Measurements from ENCODE around the gene C10orf95.
A peak's percentile ranks its signal among the peaks of the same experiment; 100 is the strongest.
"Not testable (repeated sequence)": the region's sequence is repeated elsewhere in the genome, so short reads cannot be mapped to it uniquely, and the experiment has no call there.

Gene C10orf95

GRCh38 chr10:102457591-102458150 lies 6.3 kb upstream of the C10orf95 start:
- TF ChIP-seq, protein P1, sequence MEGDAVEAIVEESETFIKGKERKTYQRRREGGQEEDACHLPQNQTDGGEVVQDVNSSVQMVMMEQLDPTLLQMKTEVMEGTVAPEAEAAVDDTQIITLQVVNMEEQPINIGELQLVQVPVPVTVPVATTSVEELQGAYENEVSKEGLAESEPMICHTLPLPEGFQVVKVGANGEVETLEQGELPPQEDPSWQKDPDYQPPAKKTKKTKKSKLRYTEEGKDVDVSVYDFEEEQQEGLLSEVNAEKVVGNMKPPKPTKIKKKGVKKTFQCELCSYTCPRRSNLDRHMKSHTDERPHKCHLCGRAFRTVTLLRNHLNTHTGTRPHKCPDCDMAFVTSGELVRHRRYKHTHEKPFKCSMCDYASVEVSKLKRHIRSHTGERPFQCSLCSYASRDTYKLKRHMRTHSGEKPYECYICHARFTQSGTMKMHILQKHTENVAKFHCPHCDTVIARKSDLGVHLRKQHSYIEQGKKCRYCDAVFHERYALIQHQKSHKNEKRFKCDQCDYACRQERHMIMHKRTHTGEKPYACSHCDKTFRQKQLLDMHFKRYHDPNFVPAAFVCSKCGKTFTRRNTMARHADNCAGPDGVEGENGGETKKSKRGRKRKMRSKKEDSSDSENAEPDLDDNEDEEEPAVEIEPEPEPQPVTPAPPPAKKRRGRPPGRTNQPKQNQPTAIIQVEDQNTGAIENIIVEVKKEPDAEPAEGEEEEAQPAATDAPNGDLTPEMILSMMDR (conservative IDR thresholded peaks at IDR 0.05; ENCODE audit: control insufficient read depth, insufficient read depth, low read depth, low read length): no peak
- DNase-seq (ENCODE audit: low read depth): peak; percentile 93
- H3K4me3 ChIP-seq (ENCODE audit: control insufficient read depth, low read depth, low read length): no peak overlapping the region

DNA sequence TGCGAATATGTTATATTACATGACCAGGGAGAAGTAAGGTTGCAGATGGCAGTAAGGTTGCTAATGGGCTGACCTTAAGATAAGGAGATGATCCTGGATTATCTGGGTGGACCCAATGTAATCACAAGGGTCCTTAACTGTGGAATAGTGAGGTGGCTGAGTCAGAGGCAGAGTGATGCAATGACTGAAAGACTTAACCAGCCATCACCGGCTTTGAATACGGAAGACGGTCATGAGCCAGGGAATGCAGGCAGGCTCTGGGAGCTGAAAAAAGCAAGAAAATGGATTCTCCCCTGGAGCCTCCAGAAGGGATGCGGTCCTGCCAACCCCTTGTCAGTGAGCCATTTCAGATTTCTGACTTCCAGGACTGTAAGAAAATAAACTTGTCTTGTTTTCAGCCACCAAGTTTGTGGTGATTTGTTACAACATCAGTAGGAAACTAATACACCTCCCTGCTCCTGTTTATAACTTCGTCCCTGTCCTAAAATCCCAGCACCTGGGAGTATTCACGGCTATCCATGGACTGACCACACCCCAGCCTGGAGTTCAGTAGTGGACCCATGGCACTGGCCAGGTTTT lies 4.6 kb upstream of the C10orf95 start:
- peak; percentile 91 for DNase-seq (ENCODE audit: low read depth)
- TF ChIP-seq, protein P1 (conservative IDR thresholded peaks at IDR 0.05; ENCODE audit: control insufficient read depth, insufficient read depth, low read depth, low read length): no peak
- H3K4me3 ChIP-seq (ENCODE audit: control insufficient read depth, low read depth, low read length): no peak overlapping the region

- not testable (repeated sequence) for H3K4me3 ChIP-seq (ENCODE audit: control insufficient read depth, low read depth, low read length); DNase-seq (ENCODE audit: low read depth)
Measured at GRCh38 chr10:102454662-102455487, 3.5 kb upstream of the C10orf95 start.

DNA sequence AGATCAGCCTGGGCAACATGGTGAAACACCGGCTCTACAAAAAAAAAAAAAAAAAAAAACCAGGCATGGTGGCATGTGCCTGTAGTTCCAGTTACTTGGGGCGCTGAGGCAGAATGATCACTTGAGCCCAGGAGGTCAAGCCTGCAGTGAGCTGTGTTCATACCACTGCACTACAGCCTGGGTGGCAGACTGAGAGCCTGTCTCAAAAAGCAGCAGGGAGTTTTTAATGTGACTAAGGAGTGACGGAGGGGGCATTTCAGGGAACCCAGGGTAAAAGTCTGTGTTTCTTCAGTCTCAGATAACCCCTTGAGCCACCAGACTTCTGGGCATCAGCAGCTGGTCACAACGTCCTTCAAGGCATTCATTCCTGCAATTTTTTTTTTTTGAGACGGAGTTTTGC lies 2.2 kb upstream of the C10orf95 start:
- TF ChIP-seq, protein P1 (conservative IDR thresholded peaks at IDR 0.05; ENCODE audit: control insufficient read depth, insufficient read depth, low read depth, low read length): no peak
- no peak overlapping the region for H3K4me3 ChIP-seq (ENCODE audit: control insufficient read depth, low read depth, low read length)

GRCh38 chr10:102452672-102453340 lies 1.5 kb upstream of the C10orf95 start:
- TF ChIP-seq, protein P1 (conservative IDR thresholded peaks at IDR 0.05; ENCODE audit: control insufficient read depth, insufficient read depth, low read depth, low read length): no peak
- H3K4me3 ChIP-seq (ENCODE audit: control insufficient read depth, low read depth, low read length): no peak overlapping the region
- DNase-seq (ENCODE audit: low read depth): peak; percentile 90

More for the DNA sequence above, 2.2 kb upstream of the C10orf95 start:
- no peak for DNase-seq (ENCODE audit: low read depth)

- DNase-seq (ENCODE audit: low read depth): peak; percentile 62
- TF ChIP-seq, protein P1 (conservative IDR thresholded peaks at IDR 0.05; ENCODE audit: control insufficient read depth, insufficient read depth, low read depth, low read length): no peak
- peak overlapping the region; percentile 52 for H3K4me3 ChIP-seq (ENCODE audit: control insufficient read depth, low read depth, low read length)
Measured at GRCh38 chr10:102450374-102451104, 804 bp downstream of the C10orf95 start.

Measured in fibroblast of mammary gland (primary cell).